ENCODE data around the gene BRIP1.

The BRIP1 gene

GRCh38 chr17:61689610-61690180 lies 173.6 kb downstream of the BRIP1 start:
- Histone ChIP-seq H3K9me3 (ENCODE audit: insufficient read depth, low read length) (no peaks in the 10 kb centered on the region), H3K9ac (ENCODE audit: low read length) (no peak overlapping the region), H2AFZ (ENCODE audit: low read depth, low read length) (no peak overlapping the region), H3K27me3 (ENCODE audit: low read depth, low read length) (no peaks in the 10 kb centered on the region), H4K20me1 (ENCODE audit: insufficient read depth, low read length) (no peaks in the 10 kb centered on the region), H3K4me3 (ENCODE audit: low read length) (no peak overlapping the region), H3K36me3 (replicated peaks; ENCODE audit: low read depth, low read length) (peaks cover 6% of the 10 kb centered on the region), H3K4me2 (ENCODE audit: low read length) (no peak overlapping the region), H3K79me2 (ENCODE audit: low read length) (no peaks in the 10 kb centered on the region), H3K27ac (ENCODE audit: low read length) (no peak overlapping the region), H3K4me1 (ENCODE audit: low read length) (no peaks in the 10 kb centered on the region)
- TF ChIP-seq CTCF (IDR thresholded peaks at IDR 0.05; ENCODE audit: low read depth, low read length) = no peak

- Histone ChIP-seq H3K36me3 (replicated peaks; ENCODE audit: low read depth, low read length) (peaks cover 6% of the 10 kb centered on the region), H3K79me2 (ENCODE audit: low read length) (no peaks in the 10 kb centered on the region), H3K9ac (ENCODE audit: low read length) (no peak overlapping the region), H3K9me3 (ENCODE audit: insufficient read depth, low read length) (no peaks in the 10 kb centered on the region), H2AFZ (ENCODE audit: low read depth, low read length) (no peak overlapping the region), H3K27me3 (ENCODE audit: low read depth, low read length) (no peaks in the 10 kb centered on the region), H3K4me3 (ENCODE audit: low read length) (no peak overlapping the region), H3K4me1 (ENCODE audit: low read length) (no peaks in the 10 kb centered on the region), H3K27ac (ENCODE audit: low read length) (no peak overlapping the region), H4K20me1 (ENCODE audit: insufficient read depth, low read length) (no peaks in the 10 kb centered on the region), H3K4me2 (ENCODE audit: low read length) (no peak overlapping the region)
- no peak for TF ChIP-seq CTCF (IDR thresholded peaks at IDR 0.05; ENCODE audit: low read depth, low read length)
- no peak for TF ChIP-seq EZH2phosphoT487 (IDR thresholded peaks at IDR 0.05; ENCODE audit: low read depth)
Observed at GRCh38 chr17:61687769-61688168, 175.6 kb downstream of the BRIP1 start.

- Histone ChIP-seq H3K4me1 (ENCODE audit: low read length) (no peaks in the 10 kb centered on the region), H3K27me3 (ENCODE audit: low read depth, low read length) (no peaks in the 10 kb centered on the region), H3K9me3 (ENCODE audit: insufficient read depth, low read length) (no peaks in the 10 kb centered on the region), H2AFZ (ENCODE audit: low read depth, low read length) (no peak overlapping the region), H3K27ac (ENCODE audit: low read length) (no peak overlapping the region), H4K20me1 (ENCODE audit: insufficient read depth, low read length) (no peaks in the 10 kb centered on the region), H3K4me3 (ENCODE audit: low read length) (no peak overlapping the region), H3K79me2 (ENCODE audit: low read length) (no peaks in the 10 kb centered on the region), H3K9ac (ENCODE audit: low read length) (no peak overlapping the region), H3K36me3 (replicated peaks; ENCODE audit: low read depth, low read length) (peaks cover 6% of the 10 kb centered on the region), H3K4me2 (ENCODE audit: low read length) (no peak overlapping the region)
- no peak for TF ChIP-seq EZH2phosphoT487 (IDR thresholded peaks at IDR 0.05; ENCODE audit: low read depth)
- TF ChIP-seq CTCF (IDR thresholded peaks at IDR 0.05; ENCODE audit: low read depth, low read length) = no peak
Observed at GRCh38 chr17:61686113-61686512, 177.2 kb downstream of the BRIP1 start.

- Histone ChIP-seq H2AFZ (ENCODE audit: low read depth, low read length) (no peak overlapping the region), H3K27ac (ENCODE audit: low read length) (no peak overlapping the region), H3K9ac (ENCODE audit: low read length) (no peak overlapping the region), H4K20me1 (ENCODE audit: insufficient read depth, low read length) (no peaks in the 10 kb centered on the region), H3K27me3 (ENCODE audit: low read depth, low read length) (no peaks in the 10 kb centered on the region), H3K4me2 (ENCODE audit: low read length) (no peak overlapping the region), H3K9me3 (ENCODE audit: insufficient read depth, low read length) (no peaks in the 10 kb centered on the region), H3K4me1 (ENCODE audit: low read length) (no peaks in the 10 kb centered on the region), H3K4me3 (ENCODE audit: low read length) (no peak overlapping the region), H3K36me3 (replicated peaks; ENCODE audit: low read depth, low read length) (peaks cover 6% of the 10 kb centered on the region), H3K79me2 (ENCODE audit: low read length) (no peaks in the 10 kb centered on the region)
- no peak for TF ChIP-seq CTCF (IDR thresholded peaks at IDR 0.05; ENCODE audit: low read depth, low read length)
- no peak for TF ChIP-seq EZH2phosphoT487 (IDR thresholded peaks at IDR 0.05; ENCODE audit: low read depth)
Observed at GRCh38 chr17:61684818-61685217, 178.5 kb downstream of the BRIP1 start.

Data from OCI-LY3 (cell line).